HepG2 (cell line): Measurements from ENCODE around the gene ZBTB44. TPM values are rescaled to one million over a fixed set of nuclear protein-coding genes. Genes with fewer than 3 reads are reported as not detected.

Experiments used
- ATAC-seq: fragments of 200-7000 bp; cut with Tn5 transposase; 3 replicates; pipeline ENCODE4 v1.9.1; 2020; ENCODE audit warnings: mild to moderate bottlenecking, moderate library complexity
- BruUV-seq: library from RNA; stranded (reverse); fragments of 400-500 nt; replicated peaks from 2 replicates; lab custom pipeline; 2021; lab: Mats Ljungman, UMichigan
- CTCF ChIA-PET: fragments of 300-600 bp; formaldehyde crosslinking; extraction: SDS; loops from one replicate; lab custom pipeline; 2021; ENCODE audit warnings: low total read pairs, inconsistent platforms, low intra/inter-chr PET ratio; lab: Yijun Ruan, JAX
- POLR2A ChIA-PET: fragments of 350-600 bp; sonication (Branson Sonifier 250); formaldehyde crosslinking; loops from one replicate; lab custom pipeline; 2020; ENCODE audit warnings: antibody characterized with exemption, inconsistent platforms; lab: Yijun Ruan, JAX
- DNase-seq: peaks from one replicate; pipeline ENCODE4 v3.0.0-alpha.2; 2015; ENCODE audit warnings: low spot score
- FAIRE-seq: peaks from 3 replicates; lab custom pipeline; 2011; peaks lifted over from hg19 to GRCh38; lab: Jason Lieb, UNC
- H2AFZ ChIP-seq: one replicate; pipeline ENCODE4 v1.6.1; 2011; ENCODE audit warnings: low read length, inconsistent platforms
- H3K27ac ChIP-seq: fragments of 300-600 bp; 3 replicates; pipeline ENCODE4 v1.8.0; 2011; ENCODE audit warnings: mixed run types, mild to moderate bottlenecking, mixed read lengths, low read length, inconsistent platforms; ENCODE audit not compliant: insufficient read depth; ENCODE audit errors: extremely low read length
- H3K27me3 ChIP-seq, 2 experiments: fragments of 200-600 bp in 1 of 2; 2 replicates in 1 of 2; 3 replicates in 1 of 2; pipeline versions ENCODE4 v1.6.0 to v1.8.0; 2011; ENCODE audit warnings: low read length in 2 of 2, mild to moderate bottlenecking in 2 of 2, moderate library complexity in 2 of 2, inconsistent platforms in 1 of 2; ENCODE audit not compliant: insufficient read depth in 2 of 2, control insufficient read depth in 1 of 2
- H3K36me3 ChIP-seq, 2 experiments: fragments of 200-600 bp in 1 of 2; replicated peaks in 1 of 2; 2 replicates in 1 of 2; 3 replicates in 1 of 2; pipeline versions ENCODE4 v1.5.1 to v1.8.0; 2011; ENCODE audit warnings: low read length in 2 of 2, inconsistent platforms in 1 of 2; ENCODE audit not compliant: insufficient read depth in 2 of 2, control insufficient read depth in 1 of 2
- H3K4me1 ChIP-seq: 2 replicates; pipeline ENCODE4 v1.5.1; 2012; ENCODE audit warnings: low read length, inconsistent platforms; ENCODE audit not compliant: insufficient read depth
- H3K4me2 ChIP-seq: 2 replicates; pipeline ENCODE4 v1.6.0; 2011; ENCODE audit warnings: low read depth, low read length, inconsistent platforms
- H3K4me3 ChIP-seq, 3 experiments: fragments of 200-600 bp in 1 of 3; sonication (generic), shearing (Covaris generic) in 1 of 3; replicated peaks in 1 of 3; 2 replicates each; pipeline ENCODE4 v1.5.1; 2011 to 2016; ENCODE audit warnings: low read length in 3 of 3, inconsistent platforms in 2 of 3, low read depth in 2 of 3, mild to moderate bottlenecking in 2 of 3, control low read depth in 1 of 3, mixed read lengths in 1 of 3; ENCODE audit not compliant: insufficient read depth in 1 of 3
- H3K79me2 ChIP-seq: one replicate; pipeline ENCODE4 v1.6.1; 2011; ENCODE audit warnings: low read length, inconsistent platforms; ENCODE audit not compliant: insufficient read depth
- H3K9ac ChIP-seq: 2 replicates; pipeline ENCODE4 v1.6.0; 2011; ENCODE audit warnings: mild to moderate bottlenecking, low read depth, low read length, inconsistent platforms; ENCODE audit not compliant: insufficient read depth
- H3K9me3 ChIP-seq: 2 replicates; pipeline ENCODE4 v1.5.1; 2012; ENCODE audit warnings: mild to moderate bottlenecking, low read length
- H4K20me1 ChIP-seq: 2 replicates; pipeline ENCODE4 v1.6.0; 2011; ENCODE audit warnings: inconsistent platforms, mild to moderate bottlenecking, low read length, moderate library complexity; ENCODE audit not compliant: insufficient read depth
- ARNTL ChIP-seq: sonication (generic); formaldehyde crosslinking; IDR thresholded peaks from 2 replicates; pipeline ENCODE4 v1.4.0; 2020; ENCODE audit warnings: mild to moderate bottlenecking, missing genetic modification reagents
- CBX1 ChIP-seq: IDR thresholded peaks from one replicate; pipeline ENCODE4 v1.6.1; 2016; ENCODE audit warnings: antibody characterized with exemption, low read depth
- GATA4 ChIP-seq: sonication (generic); IDR thresholded peaks from 2 replicates; pipeline ENCODE4 v1.6.1; 2016; ENCODE audit warnings: antibody characterized with exemption, low read depth, borderline replicate concordance
- MBNL3 ChIP-seq: fragments of 250-450 bp; sonication (Bioruptor Pico); conservative IDR thresholded peaks from 2 replicates; pipeline ENCODE4 v1.8.0; 2022; ENCODE audit warnings: mild to moderate bottlenecking, inconsistent platforms
- NFIC ChIP-seq: IDR thresholded peaks from 2 replicates; pipeline ENCODE4 v1.6.1; 2012; ENCODE audit warnings: mild to moderate bottlenecking, low read length, inconsistent platforms
- RXRB ChIP-seq: IDR thresholded peaks from 2 replicates; pipeline ENCODE4 v1.6.1; 2016; ENCODE audit warnings: borderline replicate concordance, missing genetic modification reagents, missing compliant biosample characterization
- U2AF2 ChIP-seq: fragments of 200-400 bp; formaldehyde crosslinking; IDR thresholded peaks from 2 replicates; pipeline ENCODE4 v1.6.1; 2017; ENCODE audit warnings: low read depth, mild to moderate bottlenecking, low read length
- ZNF121 ChIP-seq: sonication (generic); formaldehyde crosslinking; IDR thresholded peaks from 2 replicates; pipeline ENCODE4 v1.5.0; 2020; ENCODE audit warnings: mild to moderate bottlenecking, missing genetic modification reagents
- ZNF569 ChIP-seq: sonication (generic); formaldehyde crosslinking; IDR thresholded peaks from 2 replicates; pipeline ENCODE4 v1.5.0; 2020; ENCODE audit warnings: mild to moderate bottlenecking, missing genetic modification reagents, moderate library complexity, borderline replicate concordance
- ZNF629 ChIP-seq: sonication (generic); formaldehyde crosslinking; conservative IDR thresholded peaks from 2 replicates; pipeline ENCODE4 v1.5.0; 2020; ENCODE audit warnings: missing genetic modification reagents
- in situ Hi-C: cut with HindIII; loops from 2 replicates; pipeline ENCODE4 v1.10.0; 2017; ENCODE audit warnings: low pct_unique_long_range_greater_than_20kb; ENCODE audit not compliant: extremely low pct_ligation_motif_present
- intact Hi-C: fragments of 100-400 bp; cut with micrococcal nuclease; formaldehyde crosslinking; loops from one replicate; pipeline ENCODE4 v1.10.0; 2022; ENCODE audit not compliant: unreplicated experiment
- polyA plus RNA-seq, 8 experiments: library from polyadenylated mRNA; depleted of rRNA in 3 of 8; stranded (reverse) in 7 of 8; unstranded in 1 of 8; fragments of >200 nt; fragmentation: Illumina TruSeq in 4 of 8; extraction: Trizol in 4 of 8; gene quantifications; 2 replicates each; pipeline versions ENCODE4 v1.2.1 to v1.2.3, GENCODE V29; 2011 to 2016; ENCODE audit warnings: low read depth in 4 of 8, missing spikeins in 1 of 8, mixed read lengths in 1 of 8; ENCODE audit not compliant: insufficient read depth in 1 of 8
- total RNA-seq, 5 experiments: library from RNA; depleted of rRNA; stranded (reverse); fragments of >200 nt; fragmentation: Illumina TruSeq; extraction: Trizol; gene quantifications; 2 replicates each; pipeline ENCODE4 v1.2.3, GENCODE V29; 2016; ENCODE audit warnings: low read depth in 1 of 5
- TF ChIP-seq, protein P1 (sequence below): sonication (generic); formaldehyde crosslinking; IDR thresholded peaks from 2 replicates; pipeline ENCODE4 v1.4.0; 2020; ENCODE audit warnings: mild to moderate bottlenecking, missing genetic modification reagents
- TF ChIP-seq, protein P2 (sequence below): sonication (generic); formaldehyde crosslinking; IDR thresholded peaks from 2 replicates; pipeline ENCODE4 v1.5.1; 2020; ENCODE audit warnings: missing genetic modification reagents, mild to moderate bottlenecking, borderline replicate concordance
- TF ChIP-seq, protein P3 (sequence below): IDR thresholded peaks from 2 replicates; pipeline ENCODE4 v1.6.1; 2016; ENCODE audit warnings: mild to moderate bottlenecking
- TF ChIP-seq, protein P4 (sequence below): sonication (generic); formaldehyde crosslinking; IDR thresholded peaks from 2 replicates; pipeline ENCODE4 v1.5.1; 2020; ENCODE audit warnings: missing genetic modification reagents, mild to moderate bottlenecking, borderline replicate concordance

The ZBTB44 gene
- total and polyA plus RNA-seq, 2 of the 13 experiments (the other 11 are each of a cell fraction or from before 2014, with no cell fraction given): 22.8 to 23.6 TPM

DNA sequence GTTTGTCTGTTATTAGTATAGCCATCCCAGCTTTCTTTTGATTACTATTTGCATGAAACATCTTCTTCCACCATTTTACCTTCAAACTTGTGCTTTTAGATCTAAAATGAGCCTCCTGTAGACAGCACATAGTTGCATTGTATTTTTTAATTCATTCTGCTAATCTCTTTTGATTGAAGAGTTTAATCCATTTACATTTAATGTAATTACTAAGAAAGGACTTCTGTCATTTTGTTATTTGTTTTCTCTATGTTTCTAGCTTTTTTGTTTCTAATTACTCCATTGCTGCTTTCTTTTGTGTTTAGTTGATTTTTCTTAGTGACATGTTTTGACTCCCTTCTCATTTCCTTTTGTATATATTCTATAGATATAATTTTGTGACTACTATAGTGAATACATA lies 43.7 kb upstream of the ZBTB44 start:
- TF ChIP-seq ZNF629 (CRISPR knock-in tag) (no peak), U2AF2 (no peak), RXRB (CRISPR knock-in tag) (no peak), ARNTL (no peak), ZNF121 (CRISPR knock-in tag) (no peak), CBX1 (no peak), ZNF569 (CRISPR knock-in tag) (no peak), MBNL3 (CRISPR knock-in tag) (no peak), GATA4 (no peak), NFIC (no peak)
- TF ChIP-seq, protein P1, sequence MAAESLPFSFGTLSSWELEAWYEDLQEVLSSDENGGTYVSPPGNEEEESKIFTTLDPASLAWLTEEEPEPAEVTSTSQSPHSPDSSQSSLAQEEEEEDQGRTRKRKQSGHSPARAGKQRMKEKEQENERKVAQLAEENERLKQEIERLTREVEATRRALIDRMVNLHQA (CRISPR knock-in tag): no peak
- TF ChIP-seq, protein P2, sequence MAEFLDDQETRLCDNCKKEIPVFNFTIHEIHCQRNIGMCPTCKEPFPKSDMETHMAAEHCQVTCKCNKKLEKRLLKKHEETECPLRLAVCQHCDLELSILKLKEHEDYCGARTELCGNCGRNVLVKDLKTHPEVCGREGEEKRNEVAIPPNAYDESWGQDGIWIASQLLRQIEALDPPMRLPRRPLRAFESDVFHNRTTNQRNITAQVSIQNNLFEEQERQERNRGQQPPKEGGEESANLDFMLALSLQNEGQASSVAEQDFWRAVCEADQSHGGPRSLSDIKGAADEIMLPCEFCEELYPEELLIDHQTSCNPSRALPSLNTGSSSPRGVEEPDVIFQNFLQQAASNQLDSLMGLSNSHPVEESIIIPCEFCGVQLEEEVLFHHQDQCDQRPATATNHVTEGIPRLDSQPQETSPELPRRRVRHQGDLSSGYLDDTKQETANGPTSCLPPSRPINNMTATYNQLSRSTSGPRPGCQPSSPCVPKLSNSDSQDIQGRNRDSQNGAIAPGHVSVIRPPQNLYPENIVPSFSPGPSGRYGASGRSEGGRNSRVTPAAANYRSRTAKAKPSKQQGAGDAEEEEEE: no peak
- TF ChIP-seq, protein P3, sequence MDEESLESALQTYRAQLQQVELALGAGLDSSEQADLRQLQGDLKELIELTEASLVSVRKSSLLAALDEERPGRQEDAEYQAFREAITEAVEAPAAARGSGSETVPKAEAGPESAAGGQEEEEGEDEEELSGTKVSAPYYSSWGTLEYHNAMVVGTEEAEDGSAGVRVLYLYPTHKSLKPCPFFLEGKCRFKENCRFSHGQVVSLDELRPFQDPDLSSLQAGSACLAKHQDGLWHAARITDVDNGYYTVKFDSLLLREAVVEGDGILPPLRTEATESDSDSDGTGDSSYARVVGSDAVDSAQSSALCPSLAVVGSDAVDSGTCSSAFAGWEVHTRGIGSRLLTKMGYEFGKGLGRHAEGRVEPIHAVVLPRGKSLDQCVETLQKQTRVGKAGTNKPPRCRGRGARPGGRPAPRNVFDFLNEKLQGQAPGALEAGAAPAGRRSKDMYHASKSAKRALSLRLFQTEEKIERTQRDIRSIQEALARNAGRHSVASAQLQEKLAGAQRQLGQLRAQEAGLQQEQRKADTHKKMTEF (CRISPR knock-in tag): no peak
- TF ChIP-seq, protein P4, sequence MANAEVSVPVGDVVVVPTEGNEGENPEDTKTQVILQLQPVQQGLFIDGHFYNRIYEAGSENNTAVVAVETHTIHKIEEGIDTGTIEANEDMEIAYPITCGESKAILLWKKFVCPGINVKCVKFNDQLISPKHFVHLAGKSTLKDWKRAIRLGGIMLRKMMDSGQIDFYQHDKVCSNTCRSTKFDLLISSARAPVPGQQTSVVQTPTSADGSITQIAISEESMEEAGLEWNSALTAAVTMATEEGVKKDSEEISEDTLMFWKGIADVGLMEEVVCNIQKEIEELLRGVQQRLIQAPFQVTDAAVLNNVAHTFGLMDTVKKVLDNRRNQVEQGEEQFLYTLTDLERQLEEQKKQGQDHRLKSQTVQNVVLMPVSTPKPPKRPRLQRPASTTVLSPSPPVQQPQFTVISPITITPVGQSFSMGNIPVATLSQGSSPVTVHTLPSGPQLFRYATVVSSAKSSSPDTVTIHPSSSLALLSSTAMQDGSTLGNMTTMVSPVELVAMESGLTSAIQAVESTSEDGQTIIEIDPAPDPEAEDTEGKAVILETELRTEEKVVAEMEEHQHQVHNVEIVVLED (CRISPR knock-in tag): no peak
- ChIA-PET CTCF (no interaction called here), POLR2A (no interaction called here)
- in situ Hi-C loops: no loop called here
- FAIRE-seq (no peak), ATAC-seq (no peak), DNase-seq (no peak)
- no peak overlapping the region for H3K4me3 ChIP-seq
- no peaks in the 10 kb centered on the region for H3K9me3 ChIP-seq
- H3K27ac ChIP-seq: no peak overlapping the region
- intact Hi-C loops: no loop called here
- no peak overlapping the region for H2AFZ ChIP-seq
- H3K4me2 ChIP-seq: no peak overlapping the region
- no TSS peak for BruUV-seq
- peaks cover 8% of the 10 kb centered on the region; the same call in 1 of the 2 replicates for H3K4me1 ChIP-seq
- 0 out of 5 replicates have a peak, but pooled peaks cover 0 to 1% of the 10 kb centered on the region in 2 experiments for H3K27me3 ChIP-seq
- no peaks in the 10 kb centered on the region for H3K36me3 ChIP-seq
- H3K9ac ChIP-seq: no peak overlapping the region
- no peaks in the 10 kb centered on the region for H4K20me1 ChIP-seq
- H3K79me2 ChIP-seq: no peaks in the 10 kb centered on the region
